Panc1 (cell line): ENCODE results near the gene SIX3. TPM values are rescaled to one million over a fixed set of nuclear protein-coding genes. Genes with fewer than 3 reads are reported as not detected.

Experiments used
- ATAC-seq: fragments of 200-7000 bp; cut with Tn5 transposase; 2 replicates; pipeline ENCODE4 v1.9.1; 2020; ENCODE audit warnings: mild to moderate bottlenecking, moderate library complexity
- BruUV-seq: library from RNA; stranded (reverse); fragments of 400-500 nt; replicated peaks from 2 replicates; lab custom pipeline; 2021; lab: Mats Ljungman, UMichigan
- CTCF ChIA-PET: fragments of 300-600 bp; sonication (Branson Sonifier 250); formaldehyde crosslinking; loops from one replicate; lab custom pipeline; 2022; ENCODE audit warnings: antibody characterized with exemption; lab: Charles Lee
- POLR2A ChIA-PET: fragments of 300-600 bp; sonication (Branson Sonifier 250); formaldehyde crosslinking; loops from one replicate; lab custom pipeline; 2022; ENCODE audit warnings: antibody characterized with exemption; lab: Charles Lee
- DNase-seq: peaks from one replicate; pipeline ENCODE4 v3.0.0-alpha.2; 2010; ENCODE audit warnings: low read depth, low spot score
- H3K27ac ChIP-seq: 2 replicates; pipeline ENCODE4 v1.5.1; 2011; ENCODE audit warnings: mild to moderate bottlenecking, low read length, inconsistent platforms
- H3K27me3 ChIP-seq: fragments of 200-500 bp; sonication (Bioruptor generic); 2 replicates; pipeline ENCODE4 v1.6.0; 2014; ENCODE audit warnings: low read length, inconsistent platforms; ENCODE audit not compliant: control insufficient read depth, insufficient read depth
- H3K36me3 ChIP-seq: fragments of 200-500 bp; sonication (Bioruptor generic); 2 replicates; pipeline ENCODE4 v1.5.1; 2014; ENCODE audit warnings: inconsistent platforms, mild to moderate bottlenecking, low read length, moderate library complexity; ENCODE audit not compliant: control insufficient read depth, insufficient read depth
- H3K4me1 ChIP-seq: 2 replicates; pipeline ENCODE4 v1.5.1; 2011; ENCODE audit warnings: inconsistent platforms, mild to moderate bottlenecking, low read length, moderate library complexity; ENCODE audit not compliant: control insufficient read depth, insufficient read depth
- H3K4me3 ChIP-seq, 2 experiments: 2 replicates each; pipeline ENCODE4 v1.5.1; 2011 to 2012; ENCODE audit warnings: low read depth in 2 of 2, low read length in 2 of 2, mild to moderate bottlenecking in 2 of 2, inconsistent platforms in 1 of 2, moderate library complexity in 1 of 2
- H3K9me3 ChIP-seq: fragments of 200-500 bp; sonication (Bioruptor generic); 2 replicates; pipeline ENCODE4 v1.5.1; 2014; ENCODE audit warnings: low read depth, mild to moderate bottlenecking, inconsistent platforms, low read length, moderate library complexity; ENCODE audit not compliant: control insufficient read depth, insufficient read depth
- POLR2AphosphoS5 ChIP-seq: IDR thresholded peaks from 2 replicates; pipeline ENCODE4 v1.6.1; 2012; ENCODE audit warnings: mild to moderate bottlenecking, low read depth, low read length, moderate library complexity
- SIN3A ChIP-seq: IDR thresholded peaks from 2 replicates; pipeline ENCODE4 v1.6.1; 2012; ENCODE audit warnings: low read depth, mild to moderate bottlenecking, low read length, moderate library complexity, borderline replicate concordance; ENCODE audit not compliant: insufficient read depth
- TCF7L2 ChIP-seq: IDR thresholded peaks from 2 replicates; pipeline ENCODE4 v1.6.1; 2011; ENCODE audit warnings: mild to moderate bottlenecking, low read depth, low read length, inconsistent platforms
- in situ Hi-C: cut with HindIII; loops from 2 replicates; pipeline ENCODE4 v1.10.0; 2016; ENCODE audit warnings: low sequenced_read_pairs, low pct_unique_long_range_greater_than_20kb
- intact Hi-C: fragments of 100-400 bp; cut with micrococcal nuclease; formaldehyde crosslinking; loops from one replicate; pipeline ENCODE4 v1.10.0; 2022; ENCODE audit not compliant: unreplicated experiment
- total RNA-seq: library from RNA; stranded (reverse); gene quantifications from one replicate; pipeline ENCODE4 v1.2.1, GENCODE V29; 2021; ENCODE audit not compliant: unreplicated experiment
- TF ChIP-seq, protein P1 (sequence below): fragments of 450-650 bp; IDR thresholded peaks from 2 replicates; pipeline ENCODE4 v1.5.1; 2017; ENCODE audit warnings: mild to moderate bottlenecking
- TF ChIP-seq, protein P2 (sequence below), 2 experiments: IDR thresholded peaks; 2 replicates each; pipeline ENCODE4 v1.6.1; 2011 to 2012; ENCODE audit warnings: low read depth in 2 of 2, control low read depth in 1 of 2, low read length in 1 of 2, mild to moderate bottlenecking in 1 of 2, moderate library complexity in 1 of 2; ENCODE audit not compliant: insufficient read depth in 1 of 2

SIX3 gene
- total RNA-seq, 1 experiment from 2014 or later = 0.21 TPM

GRCh38 chr2:44983836-44984604 is 42.5 kb downstream of the SIX3 start:
- no TSS peak for BruUV-seq
- intact Hi-C loops = no loop called here
- DNase-seq (no peak), ATAC-seq (no peak)
- ChIA-PET POLR2A (interaction anchor here (0.6 to 0.7 kb wide), 2 partner anchors 38 to 43 kb away, joined by 4 to 11 read pairs; no protein-coding TSS in a partner anchor), CTCF (interaction anchor here (0.6 kb wide), 1 partner anchor 1186 kb away, joined by 6 read pairs; no protein-coding TSS in a partner anchor)
- Histone ChIP-seq H3K36me3 (no peaks in the 10 kb centered on the region), H3K4me1 (no peaks in the 10 kb centered on the region), H3K9me3 (peaks cover 5% of the 10 kb centered on the region; the same call in 1 of the 2 replicates), H3K27me3 (peaks cover 3% of the 10 kb centered on the region; the same call in 1 of the 2 replicates), H3K4me3 (no peak overlapping the region), H3K27ac (no peak overlapping the region)
- in situ Hi-C loops = no loop called here
- TF ChIP-seq, protein P1, sequence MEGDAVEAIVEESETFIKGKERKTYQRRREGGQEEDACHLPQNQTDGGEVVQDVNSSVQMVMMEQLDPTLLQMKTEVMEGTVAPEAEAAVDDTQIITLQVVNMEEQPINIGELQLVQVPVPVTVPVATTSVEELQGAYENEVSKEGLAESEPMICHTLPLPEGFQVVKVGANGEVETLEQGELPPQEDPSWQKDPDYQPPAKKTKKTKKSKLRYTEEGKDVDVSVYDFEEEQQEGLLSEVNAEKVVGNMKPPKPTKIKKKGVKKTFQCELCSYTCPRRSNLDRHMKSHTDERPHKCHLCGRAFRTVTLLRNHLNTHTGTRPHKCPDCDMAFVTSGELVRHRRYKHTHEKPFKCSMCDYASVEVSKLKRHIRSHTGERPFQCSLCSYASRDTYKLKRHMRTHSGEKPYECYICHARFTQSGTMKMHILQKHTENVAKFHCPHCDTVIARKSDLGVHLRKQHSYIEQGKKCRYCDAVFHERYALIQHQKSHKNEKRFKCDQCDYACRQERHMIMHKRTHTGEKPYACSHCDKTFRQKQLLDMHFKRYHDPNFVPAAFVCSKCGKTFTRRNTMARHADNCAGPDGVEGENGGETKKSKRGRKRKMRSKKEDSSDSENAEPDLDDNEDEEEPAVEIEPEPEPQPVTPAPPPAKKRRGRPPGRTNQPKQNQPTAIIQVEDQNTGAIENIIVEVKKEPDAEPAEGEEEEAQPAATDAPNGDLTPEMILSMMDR = no peak
- TF ChIP-seq, protein P2, sequence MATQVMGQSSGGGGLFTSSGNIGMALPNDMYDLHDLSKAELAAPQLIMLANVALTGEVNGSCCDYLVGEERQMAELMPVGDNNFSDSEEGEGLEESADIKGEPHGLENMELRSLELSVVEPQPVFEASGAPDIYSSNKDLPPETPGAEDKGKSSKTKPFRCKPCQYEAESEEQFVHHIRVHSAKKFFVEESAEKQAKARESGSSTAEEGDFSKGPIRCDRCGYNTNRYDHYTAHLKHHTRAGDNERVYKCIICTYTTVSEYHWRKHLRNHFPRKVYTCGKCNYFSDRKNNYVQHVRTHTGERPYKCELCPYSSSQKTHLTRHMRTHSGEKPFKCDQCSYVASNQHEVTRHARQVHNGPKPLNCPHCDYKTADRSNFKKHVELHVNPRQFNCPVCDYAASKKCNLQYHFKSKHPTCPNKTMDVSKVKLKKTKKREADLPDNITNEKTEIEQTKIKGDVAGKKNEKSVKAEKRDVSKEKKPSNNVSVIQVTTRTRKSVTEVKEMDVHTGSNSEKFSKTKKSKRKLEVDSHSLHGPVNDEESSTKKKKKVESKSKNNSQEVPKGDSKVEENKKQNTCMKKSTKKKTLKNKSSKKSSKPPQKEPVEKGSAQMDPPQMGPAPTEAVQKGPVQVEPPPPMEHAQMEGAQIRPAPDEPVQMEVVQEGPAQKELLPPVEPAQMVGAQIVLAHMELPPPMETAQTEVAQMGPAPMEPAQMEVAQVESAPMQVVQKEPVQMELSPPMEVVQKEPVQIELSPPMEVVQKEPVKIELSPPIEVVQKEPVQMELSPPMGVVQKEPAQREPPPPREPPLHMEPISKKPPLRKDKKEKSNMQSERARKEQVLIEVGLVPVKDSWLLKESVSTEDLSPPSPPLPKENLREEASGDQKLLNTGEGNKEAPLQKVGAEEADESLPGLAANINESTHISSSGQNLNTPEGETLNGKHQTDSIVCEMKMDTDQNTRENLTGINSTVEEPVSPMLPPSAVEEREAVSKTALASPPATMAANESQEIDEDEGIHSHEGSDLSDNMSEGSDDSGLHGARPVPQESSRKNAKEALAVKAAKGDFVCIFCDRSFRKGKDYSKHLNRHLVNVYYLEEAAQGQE (IDR thresholded peaks at IDR 0.05; ENCODE audit: insufficient read depth in 1 of 2, low read depth in 2 of 2, low read length in 1 of 2) = no peak
- no peak for TF ChIP-seq SIN3A

DNA sequence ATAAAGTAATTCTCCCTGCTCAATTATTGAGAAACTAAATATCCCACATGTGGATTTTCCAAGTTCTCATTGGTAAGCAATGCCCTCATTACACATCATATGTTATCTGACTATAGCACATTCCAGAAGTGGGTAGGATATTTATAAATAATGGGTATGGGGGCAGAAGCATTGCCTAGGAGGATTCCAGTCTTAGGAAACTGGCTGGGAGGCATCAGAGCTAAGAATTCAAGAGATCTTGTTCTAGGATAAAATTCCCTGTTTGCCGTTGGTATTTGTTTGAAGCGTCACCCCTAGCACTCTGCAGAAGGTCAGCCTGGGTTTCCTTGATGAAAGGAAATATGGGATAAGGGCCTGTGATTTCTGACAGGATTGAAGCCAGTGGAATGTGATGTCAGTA is 47.7 kb downstream of the SIX3 start:
- Histone ChIP-seq H3K36me3 (no peaks in the 10 kb centered on the region), H3K4me1 (no peaks in the 10 kb centered on the region), H3K9me3 (peaks cover 5% of the 10 kb centered on the region; the same call in 1 of the 2 replicates), H3K27ac (no peak overlapping the region), H3K4me3 (no peak overlapping the region), H3K27me3 (peaks cover 14% of the 10 kb centered on the region)
- CTCF ChIA-PET = no interaction called here
- DNase-seq (no peak), ATAC-seq (no peak)
- BruUV-seq = no TSS peak
- POLR2A ChIA-PET = no interaction called here
- TF ChIP-seq SIN3A = no peak
- TF ChIP-seq POLR2AphosphoS5 = no peak
- no peak for TF ChIP-seq TCF7L2
- TF ChIP-seq, protein P2 (IDR thresholded peaks at IDR 0.05; ENCODE audit: insufficient read depth in 1 of 2, low read depth in 2 of 2, low read length in 1 of 2) = no peak
- TF ChIP-seq, protein P1 = no peak
- intact Hi-C loops = no loop called here
- in situ Hi-C loops = no loop called here
